Left lobe of liver (tissue), 2 donors: ENCODE results near the gene ADK. TPM values are rescaled to one million over a fixed set of nuclear protein-coding genes. Genes with fewer than 3 reads are reported as not detected.

Experiments
- ATAC-seq: fragments of 200-7000 bp; cut with Tn5 transposase; one replicate; pipeline ENCODE4 v1.9.1; 2020; ENCODE audit warnings: mild to moderate bottlenecking, moderate library complexity
- DNase-seq: peaks from one replicate; pipeline ENCODE4 v3.0.0-alpha.2; 2020; ENCODE audit warnings: low spot score
- total RNA-seq: library from RNA; stranded (reverse); gene quantifications from one replicate; pipeline ENCODE4 v1.2.1, GENCODE V29; 2021
- donor health status: DM: no; HTN: no; CAD: no; lungs with moderate emphysema.
- donor health status: DM: no; HTN: yes; CAD: no.

Gene ADK
- total RNA-seq, 1 donor from 2014 or later, result 76.2 TPM

GRCh38 chr10:74685564-74685963, 534.5 kb downstream of the ADK start:
- no peak for DNase-seq
- no peak for ATAC-seq

GRCh38 chr10:74690393-74690792, 539.4 kb downstream of the ADK start:
- DNase-seq, result no peak
- peak; percentile 82 for ATAC-seq

GRCh38 chr10:74691164-74691563, 540.1 kb downstream of the ADK start:
- DNase-seq (no peak), ATAC-seq (no peak)

GRCh38 chr10:74704629-74705357, 553.8 kb downstream of the ADK start:
- peak; percentile 93 for ATAC-seq
- DNase-seq, result no peak

GRCh38 chr10:74705358-74705980, 554.4 kb downstream of the ADK start:
- no peak for DNase-seq
- no peak for ATAC-seq

GRCh38 chr10:74706966-74707365, 555.9 kb downstream of the ADK start:
- DNase-seq (no peak), ATAC-seq (no peak)

GRCh38 chr10:74708246-74708645, 557.2 kb downstream of the ADK start:
- DNase-seq (no peak), ATAC-seq (no peak)

GRCh38 chr10:74718208-74718607, 567.2 kb downstream of the ADK start:
- no peak for ATAC-seq

GRCh38 chr10:74728225-74728624, 577.2 kb downstream of the ADK start:
- no peak for DNase-seq
- no peak for ATAC-seq

More at GRCh38 chr10:74718208-74718607, 567.2 kb downstream of the ADK start:
- DNase-seq, result no peak

- DNase-seq, result no peak
- no peak for ATAC-seq
Measured at GRCh38 chr10:74730246-74730645, 579.2 kb downstream of the ADK start.

GRCh38 chr10:74733612-74734011, 582.6 kb downstream of the ADK start:
- no peak for DNase-seq

GRCh38 chr10:74736029-74736428, 585.0 kb downstream of the ADK start:
- no peak for DNase-seq
- no peak for ATAC-seq

More at GRCh38 chr10:74733612-74734011, 582.6 kb downstream of the ADK start:
- ATAC-seq, result no peak

GRCh38 chr10:74738052-74738451, 587.0 kb downstream of the ADK start:
- DNase-seq (no peak), ATAC-seq (no peak)

GRCh38 chr10:74738542-74738941, 587.5 kb downstream of the ADK start:
- ATAC-seq, result no peak
- peak; percentile 18 for DNase-seq

GRCh38 chr10:74738985-74739567, 588.1 kb downstream of the ADK start:
- DNase-seq (peak; percentile 34), ATAC-seq (peak; percentile 34)

- DNase-seq, result peak; percentile 37
- no peak for ATAC-seq
Measured at GRCh38 chr10:74743401-74743800, 592.4 kb downstream of the ADK start.

GRCh38 chr10:74745449-74745848, 594.4 kb downstream of the ADK start:
- ATAC-seq, result no peak
- DNase-seq, result peak; percentile 24

GRCh38 chr10:74746813-74747212, 595.8 kb downstream of the ADK start:
- DNase-seq, result peak; percentile 22

GRCh38 chr10:74748468-74749031, 597.5 kb downstream of the ADK start:
- DNase-seq, result no peak

More at GRCh38 chr10:74746813-74747212, 595.8 kb downstream of the ADK start:
- no peak for ATAC-seq

GRCh38 chr10:74750848-74751274, 599.8 kb downstream of the ADK start:
- DNase-seq (peak; percentile 6), ATAC-seq (no peak)

More at GRCh38 chr10:74748468-74749031, 597.5 kb downstream of the ADK start:
- no peak for ATAC-seq

- ATAC-seq (no peak), DNase-seq (no peak)
Measured at GRCh38 chr10:74752371-74753040, 601.5 kb downstream of the ADK start.
